GM19023 (cell line): Measurements from ENCODE around the gene RAPGEF4.

Source experiments
- ATAC-seq: cut with Tn5 transposase; IDR thresholded peaks from one replicate; pipeline ENCODE4 v1.9.1; 2021; ENCODE audit warnings: mild to moderate bottlenecking, moderate library complexity; ENCODE audit not compliant: unreplicated experiment

RAPGEF4 gene

DNA sequence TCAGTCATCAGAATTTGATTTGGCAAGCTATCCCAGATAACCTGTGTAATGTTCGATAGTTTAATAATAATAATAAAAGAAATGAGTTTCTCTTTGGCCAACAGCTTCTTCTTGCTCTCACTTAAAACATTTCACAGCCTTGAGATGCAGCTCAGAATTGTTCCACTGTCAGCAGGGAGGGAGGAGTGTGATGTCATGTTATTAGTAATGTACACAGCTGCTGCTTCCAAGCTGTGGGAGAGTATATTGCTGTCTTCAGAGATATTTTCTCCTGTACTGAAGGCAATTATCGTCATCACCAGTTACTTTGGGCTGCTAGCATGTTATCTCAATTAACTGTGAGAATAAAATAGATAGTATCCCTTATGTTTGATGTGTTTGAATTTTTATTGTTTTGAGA, 193.1 kb downstream of the RAPGEF4 start:
- ATAC-seq = no peak

GRCh38 chr2:172929644-172930043, 194.0 kb downstream of the RAPGEF4 start:
- no peak for ATAC-seq

DNA sequence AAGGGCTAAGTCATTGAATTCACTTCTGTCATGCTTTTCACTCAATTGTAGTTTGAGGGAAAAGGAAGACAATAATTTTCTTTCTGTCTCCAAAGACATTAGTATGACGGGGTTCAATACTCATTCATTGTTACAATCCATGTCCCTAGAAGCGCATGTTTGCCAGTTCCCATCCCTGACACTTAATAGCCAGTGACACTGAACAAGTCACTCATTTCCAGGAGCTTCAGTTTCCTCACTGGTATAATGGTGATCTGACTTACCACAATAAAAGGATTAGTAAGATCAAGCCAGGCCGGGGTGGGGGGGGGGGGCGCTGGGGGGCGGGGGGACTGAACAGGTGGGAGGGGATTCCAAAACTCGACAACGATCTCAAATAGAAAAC, 195.2 kb downstream of the RAPGEF4 start:
- no peak for ATAC-seq

DNA sequence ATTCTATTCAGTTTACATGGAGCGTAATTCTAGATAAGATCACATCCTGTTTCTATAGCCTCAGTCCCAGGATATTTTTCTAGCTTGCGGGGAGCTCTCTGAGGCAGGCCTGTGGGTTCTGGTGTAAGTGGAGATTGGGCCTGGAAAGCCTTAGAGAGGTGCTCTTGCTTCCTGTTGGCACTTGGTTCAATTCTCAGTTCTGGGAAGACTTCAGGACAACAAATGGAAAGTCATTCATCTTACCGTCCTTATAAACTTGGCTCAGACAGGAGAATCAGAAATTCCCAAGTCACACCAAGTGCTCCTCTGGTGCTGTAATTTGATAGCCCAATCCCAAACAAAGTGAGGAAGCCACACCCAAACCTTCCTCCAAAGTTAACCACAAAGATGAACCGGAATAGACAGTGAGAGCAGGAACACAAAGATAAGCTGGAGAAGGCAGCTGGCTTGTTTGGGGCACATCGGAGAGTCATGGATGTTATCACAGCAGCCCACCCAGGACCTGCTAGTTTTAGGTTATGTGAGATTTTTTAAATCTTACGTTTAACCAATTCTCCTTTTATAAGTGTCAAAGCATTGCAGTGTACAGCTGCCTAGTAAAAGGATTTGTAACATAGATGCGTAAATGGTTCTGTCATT, 195.7 kb downstream of the RAPGEF4 start:
- ATAC-seq = no peak

- ATAC-seq = no peak
Measured at GRCh38 chr2:172931918-172932520, 196.4 kb downstream of the RAPGEF4 start.

GRCh38 chr2:172937884-172938712, 202.5 kb downstream of the RAPGEF4 start:
- no peak for ATAC-seq

DNA sequence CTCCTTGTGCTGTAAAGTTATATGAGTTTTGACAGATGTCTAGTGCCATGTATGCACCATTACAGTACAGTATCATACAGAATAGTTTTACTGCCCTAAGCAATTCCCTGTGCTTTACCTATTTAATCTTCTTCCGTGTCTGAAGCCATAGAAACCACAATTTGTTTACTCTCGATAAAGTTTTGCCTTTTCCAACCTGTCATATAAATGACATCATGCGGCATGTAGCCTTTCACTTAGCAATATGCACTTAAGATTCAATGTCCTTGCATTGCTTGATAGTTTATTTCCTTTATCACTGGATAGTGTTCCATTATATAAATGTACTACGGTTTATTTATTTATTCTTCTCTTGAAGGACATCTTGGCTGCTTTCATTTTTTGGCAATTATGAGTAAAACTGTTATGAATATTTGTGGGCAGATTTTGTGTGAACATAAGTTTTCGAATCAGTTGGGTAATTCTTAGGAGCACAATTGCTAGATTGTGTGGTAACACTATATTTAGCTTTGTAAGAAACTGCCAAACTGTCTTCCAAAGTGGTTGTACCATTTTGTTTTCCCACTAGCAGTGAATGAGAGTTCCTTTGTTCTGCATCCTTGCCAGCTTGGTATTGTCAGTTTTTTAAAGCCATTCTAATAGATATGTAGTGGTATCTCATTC, 203.2 kb downstream of the RAPGEF4 start:
- no peak for ATAC-seq

- ATAC-seq = no peak
Measured at GRCh38 chr2:172943539-172943938, 207.9 kb downstream of the RAPGEF4 start.

- no peak for ATAC-seq
Measured at GRCh38 chr2:172944022-172944793, 208.6 kb downstream of the RAPGEF4 start.

GRCh38 chr2:172944794-172945509, 209.3 kb downstream of the RAPGEF4 start:
- no peak for ATAC-seq

DNA sequence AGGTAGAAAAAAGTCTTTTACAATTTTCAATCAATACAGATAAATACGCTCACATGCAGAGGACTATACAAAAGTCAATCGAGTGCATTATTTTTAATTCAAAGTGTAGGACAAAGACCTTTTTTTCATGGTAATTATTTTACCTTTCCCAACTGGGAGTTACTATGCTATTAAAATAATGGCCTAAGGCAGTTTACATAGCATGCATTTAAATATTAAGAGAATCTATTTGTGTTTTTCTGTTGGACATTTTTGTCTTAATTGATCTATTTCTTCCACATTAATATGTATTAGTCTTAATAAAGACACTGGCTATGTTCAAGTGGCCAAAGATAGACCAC, 209.8 kb downstream of the RAPGEF4 start:
- ATAC-seq = no peak

- ATAC-seq = no peak
Measured at GRCh38 chr2:172947461-172948153, 212.0 kb downstream of the RAPGEF4 start.

DNA sequence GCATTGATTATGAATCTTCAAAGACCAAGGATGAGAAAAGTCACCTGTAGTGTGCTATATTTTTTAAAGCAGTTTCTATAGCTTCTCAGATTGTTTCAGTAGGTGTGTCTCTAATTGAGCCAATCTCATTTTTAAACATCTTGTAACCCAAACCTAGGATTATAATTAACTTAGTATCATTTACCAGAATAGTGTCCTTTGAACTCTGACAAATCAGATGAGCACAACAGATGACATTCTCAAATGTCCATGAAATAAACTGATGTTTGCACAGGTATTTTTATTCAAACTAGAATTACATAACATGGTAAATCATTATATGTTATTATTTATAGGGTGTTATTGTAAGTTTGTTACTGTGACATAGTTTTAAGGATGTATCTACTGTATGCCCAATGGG, 213.9 kb downstream of the RAPGEF4 start:
- ATAC-seq = no peak

DNA sequence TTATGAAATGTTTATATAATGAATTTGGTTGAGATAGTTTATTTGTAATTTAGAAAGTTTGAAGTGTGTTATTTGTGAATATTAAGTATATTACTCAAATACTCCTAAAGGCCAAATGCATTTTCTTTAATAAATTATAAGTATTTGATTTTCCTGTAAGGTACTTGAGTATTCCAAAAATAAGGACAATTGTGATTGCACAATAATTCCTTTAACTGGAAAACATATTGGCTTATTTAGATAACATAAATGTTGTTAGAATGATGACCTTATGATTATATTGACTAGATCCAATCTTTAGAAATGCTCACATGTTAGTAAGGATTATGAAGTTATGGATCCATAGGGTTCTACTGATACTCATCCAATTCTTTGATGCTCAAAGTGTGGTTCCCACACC, 214.9 kb downstream of the RAPGEF4 start:
- no peak for ATAC-seq

DNA sequence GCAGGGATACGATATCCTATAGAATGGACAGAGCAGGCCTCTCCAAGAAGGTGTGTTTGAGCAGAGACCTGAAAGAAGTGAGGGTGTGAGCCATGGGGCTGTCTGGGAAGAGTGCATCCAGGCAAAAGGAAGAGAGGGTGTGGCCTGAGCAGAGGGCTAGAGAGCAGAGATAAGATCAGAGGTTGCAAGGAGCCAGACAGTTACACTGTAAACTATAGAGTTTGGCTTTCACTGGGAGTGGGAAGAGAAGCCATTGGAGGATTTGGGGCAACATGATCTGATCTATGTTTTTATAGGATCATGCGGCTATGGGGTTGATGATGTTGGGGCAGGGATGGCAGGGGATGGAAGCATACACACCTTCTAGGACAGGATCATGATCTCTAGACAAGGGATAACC, 215.9 kb downstream of the RAPGEF4 start:
- ATAC-seq = no peak

DNA sequence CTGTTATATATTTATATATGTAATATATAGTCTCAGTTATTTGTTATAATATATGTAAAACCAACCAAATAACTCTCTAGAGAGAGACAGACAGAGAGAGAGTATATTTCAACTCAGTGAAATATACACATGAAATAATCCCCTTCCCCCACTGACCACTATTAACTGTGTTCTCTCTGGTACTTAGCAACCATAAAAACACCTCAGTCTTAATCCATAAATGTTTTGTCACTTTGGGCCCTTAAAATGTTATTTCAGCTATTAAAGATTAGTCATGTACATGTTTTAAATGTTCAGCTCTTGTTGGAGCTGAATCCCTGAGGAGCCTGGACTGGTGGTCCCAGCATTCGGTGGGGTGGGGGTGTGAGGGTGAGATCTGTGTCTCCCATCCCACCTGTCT, 217.8 kb downstream of the RAPGEF4 start:
- no peak for ATAC-seq

GRCh38 chr2:172953970-172954852, 218.6 kb downstream of the RAPGEF4 start:
- ATAC-seq = no peak

DNA sequence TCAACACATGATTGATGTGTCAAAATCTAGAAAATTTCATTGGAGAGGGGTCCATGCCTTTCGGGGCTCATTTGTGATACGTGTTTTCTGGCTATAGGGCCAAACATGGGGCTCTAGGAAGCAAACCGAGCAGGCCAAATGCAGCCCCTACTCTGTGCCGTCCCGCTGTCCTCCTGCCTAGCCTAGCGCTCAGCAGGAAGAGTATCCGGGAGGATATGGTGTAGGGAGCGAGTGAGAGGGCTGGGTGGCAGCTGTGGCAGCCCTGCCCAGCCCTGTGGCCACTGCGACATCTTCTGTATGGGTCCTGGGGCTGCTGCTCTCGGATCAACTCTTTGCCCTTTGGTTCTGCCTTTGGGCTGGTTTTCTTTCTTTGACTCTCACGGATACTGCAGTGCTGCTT, 219.9 kb downstream of the RAPGEF4 start:
- no peak for ATAC-seq

- ATAC-seq = no peak
Measured at GRCh38 chr2:172957734-172958133, 222.1 kb downstream of the RAPGEF4 start.
